ENCODE measurements around the gene KSR2. TPM values are rescaled to one million over a fixed set of nuclear protein-coding genes. Genes with fewer than 3 reads are reported as not detected.
"Not testable (repeated sequence)": the region's sequence is repeated elsewhere in the genome, so short reads cannot be mapped to it uniquely, and the experiment has no call there.

The KSR2 gene
- total and polyA plus RNA-seq, 7 donors, result under 0.01 to 0.04 (median 0.02) TPM; not detected in 2

DNA sequence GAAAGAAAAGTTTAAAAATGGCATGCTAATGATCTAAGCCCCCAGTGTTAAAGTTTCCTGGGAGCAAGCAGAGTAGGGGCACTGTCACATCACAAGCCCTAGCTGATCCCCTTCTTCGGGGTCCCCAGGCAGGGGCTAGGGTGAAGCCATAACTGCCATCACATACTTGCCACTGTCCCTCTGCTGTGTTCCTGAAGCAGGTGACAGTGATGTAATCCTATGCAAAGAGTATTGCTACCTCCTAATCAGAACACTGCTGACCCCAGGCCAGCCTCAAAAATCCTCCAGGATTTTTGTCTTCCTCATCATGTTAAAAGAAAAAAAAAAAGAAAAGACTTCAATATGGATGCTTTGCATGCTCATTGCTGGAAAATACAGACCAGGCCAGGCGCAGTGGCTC, 46.5 kb upstream of the KSR2 start:
- intact Hi-C loops (cut with DNase I), result loop anchor here in 1 of 2 donors (5.0 kb wide), 1 partner anchor 138 kb away; no protein-coding TSS in a partner anchor
- peaks cover 6% of the 10 kb centered on the region for H3K4me1 ChIP-seq
- H3K27me3 ChIP-seq (ENCODE audit: insufficient read depth in 3 of 3, low read length in 2 of 3), result no peaks in the 10 kb centered on the region
- no peak for TF ChIP-seq CTCF (IDR thresholded peaks at IDR 0.05)
- WGBS, 3 donors, result 87 to 94% (median 92%) methylated on average over 2 of the region's 2 CpGs
- H3K9me3 ChIP-seq, result no peaks in the 10 kb centered on the region
- DNase-seq (no peak), ATAC-seq (no peak)
- H3K36me3 ChIP-seq (ENCODE audit: insufficient read depth in 1 of 2, low read depth in 1 of 2), result peaks cover 0 to 22% of the 10 kb centered on the region in 2 donors
- H3K4me3 ChIP-seq, result no peak overlapping the region
- H3K27ac ChIP-seq, result no peak overlapping the region

DNA sequence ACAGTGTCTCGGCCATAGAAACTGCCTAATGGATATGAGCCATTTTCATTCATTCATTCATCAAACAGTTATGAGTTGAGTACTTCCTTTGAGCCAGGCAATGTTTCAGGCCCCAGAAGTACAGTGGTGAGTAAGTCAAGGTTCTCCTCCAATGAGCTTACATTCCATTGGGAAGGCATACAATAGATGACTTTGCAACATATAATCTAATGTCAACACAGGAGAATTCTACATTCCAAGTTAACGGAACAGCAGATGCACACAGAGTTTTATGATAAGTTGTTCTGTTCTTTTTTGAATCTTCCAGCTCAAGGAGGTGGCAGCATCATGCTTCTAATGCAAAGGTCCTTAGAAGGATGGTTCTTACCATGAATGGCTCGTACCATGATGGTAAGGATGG, 44.5 kb upstream of the KSR2 start:
- ATAC-seq, result no peak
- WGBS, 3 donors, result 90 to 96% (median 92%) methylated on average over 3 of the region's 3 CpGs
- intact Hi-C loops (cut with DNase I), result no loop called here
- H3K9me3 ChIP-seq, result no peaks in the 10 kb centered on the region
- no peak for TF ChIP-seq CTCF (IDR thresholded peaks at IDR 0.05)
- H3K36me3 ChIP-seq (ENCODE audit: insufficient read depth in 1 of 2, low read depth in 1 of 2), result peaks cover 0 to 5% of the 10 kb centered on the region in 2 donors
- H3K4me1 ChIP-seq, result peaks cover 6% of the 10 kb centered on the region
- no peak for DNase-seq
- no peak overlapping the region for H3K27ac ChIP-seq
- no peak overlapping the region for H3K4me3 ChIP-seq
- peaks cover 0 to 7% (median 0%) of the 10 kb centered on the region in 3 donors for H3K27me3 ChIP-seq (ENCODE audit: insufficient read depth in 3 of 3, low read length in 2 of 3)

GRCh38 chr12:118011961-118012360, 43.2 kb upstream of the KSR2 start:
- no peak overlapping the region for H3K27ac ChIP-seq

GRCh38 chr12:118011377-118011776, 42.6 kb upstream of the KSR2 start:
- H3K27me3 ChIP-seq (ENCODE audit: insufficient read depth in 3 of 3, low read length in 2 of 3), result peaks cover 0 to 10% (median 0%) of the 10 kb centered on the region in 3 donors
- no peaks in the 10 kb centered on the region for H3K36me3 ChIP-seq (ENCODE audit: insufficient read depth in 1 of 2, low read depth in 1 of 2)
- intact Hi-C loops (cut with DNase I), result no loop called here
- ATAC-seq (no peak), DNase-seq (no peak)
- no peaks in the 10 kb centered on the region for H3K4me1 ChIP-seq
- TF ChIP-seq CTCF (IDR thresholded peaks at IDR 0.05), result no peak
- H3K27ac ChIP-seq, result no peak overlapping the region
- no peak overlapping the region for H3K4me3 ChIP-seq
- H3K9me3 ChIP-seq, result no peaks in the 10 kb centered on the region
- 91 to 97% (median 96%) methylated on average over 3 of the region's 3 CpGs for WGBS, 3 donors

More at GRCh38 chr12:118011961-118012360, 43.2 kb upstream of the KSR2 start:
- Histone ChIP-seq H3K4me3 (no peak overlapping the region), H3K36me3 (ENCODE audit: insufficient read depth in 1 of 2, low read depth in 1 of 2) (no peaks in the 10 kb centered on the region), H3K9me3 (no peaks in the 10 kb centered on the region), H3K4me1 (no peaks in the 10 kb centered on the region), H3K27me3 (ENCODE audit: insufficient read depth in 3 of 3, low read length in 2 of 3) (peaks cover 0 to 10% (median 0%) of the 10 kb centered on the region in 3 donors)
- intact Hi-C loops (cut with DNase I), result no loop called here
- DNase-seq (no peak), ATAC-seq (no peak)
- WGBS, 3 donors, result 85 to 89% (median 88%) methylated on average over 3 of the region's 3 CpGs
- TF ChIP-seq CTCF (IDR thresholded peaks at IDR 0.05), result no peak

- intact Hi-C loops (cut with DNase I), result no loop called here
- no peaks in the 10 kb centered on the region for H3K4me1 ChIP-seq
- no peak for ATAC-seq
- no peak overlapping the region for H3K27ac ChIP-seq
- no peaks in the 10 kb centered on the region for H3K9me3 ChIP-seq
- no peak overlapping the region for H3K4me3 ChIP-seq
- no peaks in the 10 kb centered on the region for H3K36me3 ChIP-seq (ENCODE audit: insufficient read depth in 1 of 2, low read depth in 1 of 2)
- 92 to 97% (median 93%) methylated on average over 3 of the region's 3 CpGs for WGBS, 3 donors
- TF ChIP-seq CTCF (IDR thresholded peaks at IDR 0.05), result no peak
- peaks cover 0 to 10% (median 0%) of the 10 kb centered on the region in 3 donors for H3K27me3 ChIP-seq (ENCODE audit: insufficient read depth in 3 of 3, low read length in 2 of 3)
- DNase-seq, result no peak
Measured at GRCh38 chr12:118010903-118011302, 42.1 kb upstream of the KSR2 start.

GRCh38 chr12:117999806-118000205, 31.0 kb upstream of the KSR2 start:
- H3K27ac ChIP-seq; H3K4me3 ChIP-seq; H3K36me3 ChIP-seq (ENCODE audit: insufficient read depth in 1 of 2, low read depth in 1 of 2); intact Hi-C loops (cut with DNase I); H3K27me3 ChIP-seq (ENCODE audit: insufficient read depth in 3 of 3, low read length in 2 of 3); H3K4me1 ChIP-seq; DNase-seq; H3K9me3 ChIP-seq; ATAC-seq: not testable (repeated sequence)
- WGBS, 3 donors, result 60 to 68% (median 66%) methylated on average over 2 of the region's 2 CpGs

All from psoas muscle (tissue), 8 donors.